Fibroblast of the aortic adventitia (primary cell): ENCODE results near the gene GAL3ST2. TPM values are rescaled to one million over a fixed set of nuclear protein-coding genes. Genes with fewer than 3 reads are reported as not detected.
"Not testable (repeated sequence)": the region's sequence is repeated elsewhere in the genome, so short reads cannot be mapped to it uniquely, and the experiment has no call there.

Source experiments
- DNase-seq: peaks from one replicate; pipeline ENCODE4 v3.0.0-alpha.2; 2010; ENCODE audit warnings: low read depth
- H3K4me3 ChIP-seq: 2 replicates; pipeline ENCODE4 v1.5.1; 2011; ENCODE audit warnings: low read depth, mild to moderate bottlenecking, control low read depth, low read length, moderate library complexity
- CTCF ChIP-seq: IDR thresholded peaks from 2 replicates; pipeline ENCODE4 v1.5.1; 2011; ENCODE audit warnings: mild to moderate bottlenecking, low read length, control low read depth, inconsistent platforms; ENCODE audit not compliant: insufficient read depth
- total RNA-seq: library from RNA; depleted of rRNA; stranded (reverse); fragments of >200 nt; gene quantifications from 2 replicates; pipeline ENCODE4 v1.2.3, GENCODE V29; 2012; ENCODE audit warnings: low replicate concordance

GAL3ST2 gene
- total RNA-seq, 1 donor = not detected

- TF ChIP-seq CTCF = no peak
- H3K4me3 ChIP-seq = no peak overlapping the region
- DNase-seq = no peak
Measured at GRCh38 chr2:241818943-241819270, 42.3 kb downstream of the GAL3ST2 start.

- not testable (repeated sequence) for H3K4me3 ChIP-seq, DNase-seq
Measured at GRCh38 chr2:241819947-241820624, 43.5 kb downstream of the GAL3ST2 start.

GRCh38 chr2:241820625-241821384 is 44.2 kb downstream of the GAL3ST2 start:
- no peak for DNase-seq
- no peak for TF ChIP-seq CTCF
- no peak overlapping the region for H3K4me3 ChIP-seq

- TF ChIP-seq CTCF = no peak
- DNase-seq = no peak
- no peak overlapping the region for H3K4me3 ChIP-seq
Measured at GRCh38 chr2:241821460-241822263, 45.0 kb downstream of the GAL3ST2 start.

DNA sequence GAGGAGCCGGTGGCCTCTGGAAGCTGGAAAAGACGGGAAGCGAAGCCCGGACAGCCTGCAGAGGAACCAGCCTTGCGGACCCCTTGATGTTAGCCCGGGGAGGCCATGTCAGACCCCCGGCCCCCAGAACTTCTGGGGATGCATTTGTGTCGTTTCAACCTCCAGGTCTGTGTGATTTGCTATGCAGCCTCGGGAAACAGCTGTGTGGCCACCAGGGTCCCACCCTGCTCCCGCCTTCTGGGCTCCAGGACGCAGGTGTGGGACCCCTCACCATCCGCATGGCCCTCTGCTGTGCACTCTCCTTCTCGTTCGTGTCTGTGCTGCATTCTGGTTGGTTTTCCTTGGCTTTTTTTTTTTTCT is 45.6 kb downstream of the GAL3ST2 start:
- TF ChIP-seq CTCF = no peak
- H3K4me3 ChIP-seq = no peak overlapping the region
- DNase-seq = no peak

GRCh38 chr2:241823531-241824437 is 47.2 kb downstream of the GAL3ST2 start:
- H3K4me3 ChIP-seq, DNase-seq: not testable (repeated sequence)

DNA sequence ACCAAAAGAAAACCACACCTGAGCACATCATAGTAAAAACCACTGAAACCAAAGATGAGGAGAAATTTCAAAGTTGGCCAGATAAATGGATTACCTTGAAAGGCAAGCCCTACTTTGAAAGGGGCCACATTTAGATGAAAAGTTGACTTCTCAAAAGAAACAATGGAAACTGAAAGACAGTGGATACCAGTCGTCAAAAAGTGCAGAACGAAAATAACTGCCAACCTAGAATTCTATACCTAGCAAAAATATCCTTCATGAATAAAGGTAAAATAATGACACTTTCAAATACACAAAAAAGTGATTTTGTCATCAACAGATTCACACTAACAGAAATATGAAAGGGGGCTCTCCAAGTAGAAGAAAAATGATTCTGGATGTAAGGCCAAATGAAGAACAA is 50.8 kb downstream of the GAL3ST2 start:
- TF ChIP-seq CTCF = no peak
- no peak for DNase-seq
- H3K4me3 ChIP-seq = no peak overlapping the region
